Kidney epithelial cell (primary cell): Measurements from ENCODE around the gene TMEM245. TPM values are rescaled to one million over a fixed set of nuclear protein-coding genes. Genes with fewer than 3 reads are reported as not detected.

Experiments used
- DNase-seq: peaks from one replicate; pipeline ENCODE4 v3.0.0-alpha.2; 2010; ENCODE audit warnings: low read depth
- H3K27me3 ChIP-seq: 2 replicates; pipeline ENCODE4 v1.6.0; 2011; ENCODE audit warnings: low read length; ENCODE audit not compliant: control insufficient read depth, insufficient read depth
- H3K36me3 ChIP-seq: 2 replicates; pipeline ENCODE4 v1.5.1; 2011; ENCODE audit warnings: low read length; ENCODE audit not compliant: control insufficient read depth, insufficient read depth
- H3K4me3 ChIP-seq: 2 replicates; pipeline ENCODE4 v1.5.1; 2011; ENCODE audit warnings: low read depth, mild to moderate bottlenecking, control low read depth, low read length
- total RNA-seq: library from RNA; depleted of rRNA; stranded (reverse); fragments of >200 nt; gene quantifications from 2 replicates; pipeline ENCODE4 v1.2.3, GENCODE V29; 2015
- TF ChIP-seq, protein P1 (sequence below): IDR thresholded peaks from 2 replicates; pipeline ENCODE4 v1.5.1; 2011; ENCODE audit warnings: mild to moderate bottlenecking, moderate library complexity, low read length, control low read depth, inconsistent platforms; ENCODE audit not compliant: insufficient read depth, poor library complexity, severe bottlenecking

Gene TMEM245
- total RNA-seq, 1 donor from 2014 or later = 44.5 TPM

DNA sequence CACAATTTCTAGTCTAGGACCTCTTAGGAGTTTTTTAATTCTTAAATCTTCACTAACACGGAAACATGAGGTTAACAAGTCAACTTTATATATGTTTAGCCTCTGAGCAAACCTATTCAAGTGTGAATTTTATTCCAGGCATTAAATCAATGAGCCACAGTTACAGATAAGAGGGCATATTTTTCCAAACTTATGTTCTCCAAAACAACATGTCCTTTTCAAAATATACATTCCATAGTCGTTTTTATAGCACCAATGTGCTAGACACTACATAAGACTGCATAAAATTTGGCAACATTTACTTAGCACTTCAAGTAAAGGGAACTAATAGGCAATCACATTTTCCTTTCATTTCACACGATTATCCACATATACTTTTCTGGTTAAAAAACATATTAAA, 6.5 kb downstream of the TMEM245 start:
- TF ChIP-seq, protein P1, sequence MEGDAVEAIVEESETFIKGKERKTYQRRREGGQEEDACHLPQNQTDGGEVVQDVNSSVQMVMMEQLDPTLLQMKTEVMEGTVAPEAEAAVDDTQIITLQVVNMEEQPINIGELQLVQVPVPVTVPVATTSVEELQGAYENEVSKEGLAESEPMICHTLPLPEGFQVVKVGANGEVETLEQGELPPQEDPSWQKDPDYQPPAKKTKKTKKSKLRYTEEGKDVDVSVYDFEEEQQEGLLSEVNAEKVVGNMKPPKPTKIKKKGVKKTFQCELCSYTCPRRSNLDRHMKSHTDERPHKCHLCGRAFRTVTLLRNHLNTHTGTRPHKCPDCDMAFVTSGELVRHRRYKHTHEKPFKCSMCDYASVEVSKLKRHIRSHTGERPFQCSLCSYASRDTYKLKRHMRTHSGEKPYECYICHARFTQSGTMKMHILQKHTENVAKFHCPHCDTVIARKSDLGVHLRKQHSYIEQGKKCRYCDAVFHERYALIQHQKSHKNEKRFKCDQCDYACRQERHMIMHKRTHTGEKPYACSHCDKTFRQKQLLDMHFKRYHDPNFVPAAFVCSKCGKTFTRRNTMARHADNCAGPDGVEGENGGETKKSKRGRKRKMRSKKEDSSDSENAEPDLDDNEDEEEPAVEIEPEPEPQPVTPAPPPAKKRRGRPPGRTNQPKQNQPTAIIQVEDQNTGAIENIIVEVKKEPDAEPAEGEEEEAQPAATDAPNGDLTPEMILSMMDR = no peak
- no peak for DNase-seq
- no peaks in the 10 kb centered on the region for H3K27me3 ChIP-seq
- no peak overlapping the region for H3K4me3 ChIP-seq
- H3K36me3 ChIP-seq = no peaks in the 10 kb centered on the region

DNA sequence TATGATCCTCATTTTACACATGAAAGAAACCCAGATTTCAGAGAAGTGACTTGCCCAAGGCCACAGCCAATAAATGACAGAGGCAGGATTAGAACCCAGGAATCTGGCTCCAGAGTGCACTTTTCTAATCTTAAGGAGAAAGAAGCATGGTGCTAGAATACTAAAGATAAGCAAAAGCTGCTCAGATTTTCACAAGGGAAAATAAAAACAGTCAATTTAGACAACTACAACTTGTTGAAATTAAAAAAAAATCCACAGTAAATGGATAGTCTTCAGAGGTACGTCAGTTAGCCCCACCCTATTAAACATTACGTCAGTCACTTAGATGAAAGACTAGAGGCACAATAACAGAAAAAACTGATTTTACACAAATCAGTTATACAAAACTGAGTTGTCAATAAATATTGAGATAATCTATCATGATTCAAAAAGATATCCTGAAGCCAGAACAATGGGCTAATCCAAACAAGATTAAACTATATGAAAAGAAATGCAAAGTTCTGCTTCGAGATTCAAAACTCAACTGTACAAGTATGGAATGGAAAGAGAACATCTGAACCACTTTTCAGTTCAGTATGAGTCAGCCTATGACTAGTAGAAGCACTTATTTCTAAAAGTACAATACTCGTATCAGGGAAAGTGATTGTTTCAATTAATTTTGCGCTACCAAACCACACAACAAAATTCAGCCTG, 9.3 kb downstream of the TMEM245 start:
- TF ChIP-seq, protein P1 = no peak
- no peaks in the 10 kb centered on the region for H3K27me3 ChIP-seq
- no peak overlapping the region for H3K4me3 ChIP-seq
- no peaks in the 10 kb centered on the region for H3K36me3 ChIP-seq
- DNase-seq = no peak

DNA sequence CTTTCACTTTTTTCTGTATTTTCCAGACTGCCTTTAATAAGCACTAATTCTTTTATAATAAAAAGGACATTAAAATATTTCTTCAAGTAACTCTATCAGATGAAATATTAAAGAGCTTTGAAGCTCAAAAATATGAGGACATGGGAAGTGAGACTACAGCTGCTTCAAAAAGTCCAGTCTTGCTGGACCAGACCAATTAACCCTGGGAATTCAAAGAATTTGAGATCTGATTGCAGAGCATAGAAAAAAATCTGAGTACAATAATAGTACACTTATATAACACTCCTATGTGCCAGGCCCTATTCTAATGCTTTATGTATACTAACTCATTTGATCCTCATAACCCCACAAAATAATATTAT, 9.8 kb downstream of the TMEM245 start:
- Histone ChIP-seq H3K4me3 (no peak overlapping the region), H3K36me3 (no peaks in the 10 kb centered on the region), H3K27me3 (no peaks in the 10 kb centered on the region)
- no peak for DNase-seq
- TF ChIP-seq, protein P1 = no peak

DNA sequence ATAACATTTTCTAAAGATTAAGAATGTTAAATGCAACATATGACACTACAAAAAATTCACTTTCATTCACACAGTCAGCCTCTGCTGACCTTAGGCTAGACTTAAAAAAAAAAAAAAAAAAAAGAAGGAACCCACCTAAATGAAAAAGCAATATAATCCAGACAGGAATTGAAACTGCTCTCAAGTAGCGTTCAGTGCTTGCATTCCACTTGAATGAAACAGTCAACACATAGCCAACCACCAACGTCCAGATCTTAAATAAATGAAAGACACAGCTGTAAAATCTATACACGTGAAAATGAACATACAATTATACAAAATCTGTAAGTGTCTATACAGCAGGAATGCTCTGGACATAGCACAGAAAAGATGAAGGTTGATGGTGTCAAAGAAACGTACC, 11.4 kb downstream of the TMEM245 start:
- Histone ChIP-seq H3K4me3 (no peak overlapping the region), H3K36me3 (no peaks in the 10 kb centered on the region), H3K27me3 (no peaks in the 10 kb centered on the region)
- TF ChIP-seq, protein P1 = no peak
- no peak for DNase-seq

DNA sequence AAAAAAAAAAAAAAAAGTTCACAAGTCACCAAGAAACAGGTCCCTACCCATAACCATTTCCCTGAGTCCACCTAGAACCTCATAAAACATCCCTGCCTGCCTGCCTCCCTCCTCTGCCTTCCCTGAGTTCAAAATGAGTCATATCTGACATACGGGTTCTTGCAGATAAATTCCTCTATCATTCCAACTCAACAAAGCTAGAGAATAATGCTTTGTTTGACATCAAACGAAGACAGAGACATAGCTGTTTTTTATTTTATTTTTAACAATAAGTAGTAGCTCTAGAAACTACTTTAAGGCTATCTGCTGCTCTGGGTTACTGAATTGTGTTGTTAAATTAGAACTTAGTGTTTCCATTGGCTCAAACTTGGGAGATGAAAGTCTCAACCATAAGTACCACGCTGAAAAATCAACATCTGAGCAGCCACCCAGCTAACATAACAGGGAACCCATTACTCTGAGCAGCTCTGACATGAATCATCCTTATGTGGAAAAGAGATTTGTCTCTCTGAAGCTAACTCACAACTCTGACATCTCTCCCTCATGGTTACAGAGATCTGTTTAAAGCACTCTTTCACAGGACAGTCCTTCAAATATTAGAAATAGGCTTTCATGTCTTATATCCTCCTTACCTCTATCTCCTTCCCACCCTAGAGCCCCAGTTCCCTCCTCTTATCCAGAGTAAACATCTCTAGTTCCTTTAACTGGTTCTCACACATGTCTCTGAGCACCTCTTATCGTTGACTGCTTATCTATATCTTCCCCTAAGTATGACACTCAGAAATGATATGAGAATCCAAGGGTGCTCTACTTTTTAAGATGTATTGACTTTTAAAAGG, 12.1 kb downstream of the TMEM245 start:
- H3K27me3 ChIP-seq = no peaks in the 10 kb centered on the region
- no peaks in the 10 kb centered on the region for H3K36me3 ChIP-seq
- H3K4me3 ChIP-seq = no peak overlapping the region
- TF ChIP-seq, protein P1 = no peak
- DNase-seq = peak; percentile 54
